HCT116 (cell line): ENCODE data around the gene LCNL1. TPM values are rescaled to one million over a fixed set of nuclear protein-coding genes. Genes with fewer than 3 reads are reported as not detected.

ENCODE experiments used
- ATAC-seq: fragments of 200-7000 bp; cut with Tn5 transposase; 2 replicates; pipeline ENCODE4 v1.9.1; 2020; ENCODE audit warnings: mild to moderate bottlenecking, moderate library complexity
- BruUV-seq: library from RNA; stranded (reverse); fragments of 400-500 nt; replicated peaks from 2 replicates; lab custom pipeline; 2021; lab: Mats Ljungman, UMichigan
- CTCF ChIA-PET: fragments of 300-600 bp; sonication (Branson Sonifier 250); formaldehyde crosslinking; loops from one replicate; lab custom pipeline; 2021; ENCODE audit warnings: antibody characterized with exemption; lab: Charles Lee
- POLR2A ChIA-PET: fragments of 300-600, 350-600 bp; sonication (Branson Sonifier 250); formaldehyde crosslinking; loops from one replicate; lab custom pipeline; 2021; ENCODE audit warnings: antibody characterized with exemption; lab: Charles Lee
- RAD21 ChIA-PET, 2 experiments: fragments of 300-600 bp; sonication (Branson Sonifier 250); formaldehyde crosslinking; loops; one replicate each; lab custom pipeline; 2023; ENCODE audit warnings: low total read pairs in 2 of 2; ENCODE audit not compliant: uncharacterized antibody in 2 of 2, unreplicated experiment in 2 of 2, low non-redundant PET in 1 of 2; lab: Charles Lee
- DNase-seq: peaks from one replicate; pipeline ENCODE4 v3.0.0-alpha.2; 2010; ENCODE audit warnings: low read depth, low spot score
- H2AFZ ChIP-seq: fragments of 200-600 bp; shearing (Covaris generic), sonication (generic); 2 replicates; pipeline ENCODE4 v1.6.1; 2017; ENCODE audit warnings: low read depth, mixed run types, mixed read lengths, antibody characterized with exemption, low read length; ENCODE audit not compliant: poor library complexity, severe bottlenecking
- H3K27ac ChIP-seq: 2 replicates; pipeline ENCODE4 v1.5.1; 2012; ENCODE audit warnings: low read depth, low read length
- H3K27me3 ChIP-seq: fragments of 200-600 bp; sonication (generic); 2 replicates; pipeline ENCODE4 v1.6.1; 2016; ENCODE audit warnings: mixed run types, low read length, mixed read lengths; ENCODE audit not compliant: insufficient read depth
- H3K36me3 ChIP-seq, 2 experiments: fragments of 200-500 bp in 1 of 2; fragments of 200-600 bp in 1 of 2; sonication (Bioruptor generic) in 1 of 2; sonication (generic) in 1 of 2; 2 replicates each; pipeline versions ENCODE4 v1.5.1 to v1.6.1; 2014 to 2016; ENCODE audit warnings: low read length in 2 of 2, inconsistent platforms in 1 of 2, mixed read lengths in 1 of 2, mixed run types in 1 of 2; ENCODE audit not compliant: insufficient read depth in 2 of 2, control insufficient read depth in 1 of 2
- H3K4me1 ChIP-seq, 2 experiments: fragments of 200-600 bp in 1 of 2; sonication (generic) in 1 of 2; 2 replicates each; pipeline versions ENCODE4 v1.5.1 to v1.6.1; 2012 to 2017; ENCODE audit warnings: low read length in 2 of 2, inconsistent platforms in 1 of 2, mild to moderate bottlenecking in 1 of 2, mixed read lengths in 1 of 2, mixed run types in 1 of 2, moderate library complexity in 1 of 2; ENCODE audit not compliant: insufficient read depth in 2 of 2, control insufficient read depth in 1 of 2
- H3K4me2 ChIP-seq: fragments of 200-600 bp; sonication (generic); 2 replicates; pipeline ENCODE4 v1.6.1; 2017; ENCODE audit warnings: mixed run types, low read length, mixed read lengths
- H3K4me3 ChIP-seq, 2 experiments: fragments of 200-600 bp in 1 of 2; sonication (generic) in 1 of 2; replicated peaks in 1 of 2; 2 replicates each; pipeline ENCODE4 v1.5.1; 2011 to 2016; ENCODE audit warnings: low read length in 2 of 2, control low read depth in 1 of 2, low read depth in 1 of 2, mild to moderate bottlenecking in 1 of 2, mixed read lengths in 1 of 2, mixed run types in 1 of 2
- H3K79me2 ChIP-seq: fragments of 200-600 bp; sonication (generic); 2 replicates; pipeline ENCODE4 v1.6.1; 2017; ENCODE audit warnings: mild to moderate bottlenecking, mixed run types, low read length, moderate library complexity, mixed read lengths; ENCODE audit not compliant: insufficient read depth
- H3K9ac ChIP-seq: fragments of 200-600 bp; sonication (generic); 2 replicates; pipeline ENCODE4 v1.6.1; 2016; ENCODE audit warnings: low read length, mixed read lengths
- H3K9me2 ChIP-seq: fragments of 200-600 bp; sonication (generic), shearing (Covaris generic); 2 replicates; pipeline ENCODE4 v1.6.1; 2017; ENCODE audit warnings: mixed run types, mild to moderate bottlenecking, moderate library complexity; ENCODE audit not compliant: insufficient read depth
- H3K9me3 ChIP-seq, 2 experiments: fragments of 200-500 bp in 1 of 2; fragments of 200-600 bp in 1 of 2; sonication (Bioruptor generic) in 1 of 2; sonication (generic) in 1 of 2; 2 replicates each; pipeline ENCODE4 v1.6.1; 2014 to 2017; ENCODE audit warnings: low read length in 2 of 2, mixed read lengths in 2 of 2, inconsistent platforms in 1 of 2, low read depth in 1 of 2, mild to moderate bottlenecking in 1 of 2, mixed run types in 1 of 2, moderate library complexity in 1 of 2; ENCODE audit not compliant: control insufficient read depth in 1 of 2, insufficient read depth in 1 of 2
- H4K20me1 ChIP-seq: fragments of 200-600 bp; sonication (generic), shearing (Covaris generic); 2 replicates; pipeline ENCODE4 v1.6.1; 2017; ENCODE audit warnings: mixed run types, mild to moderate bottlenecking, moderate library complexity; ENCODE audit not compliant: insufficient read depth
- CEBPB ChIP-seq: IDR thresholded peaks from 2 replicates; pipeline ENCODE4 v1.6.1; 2012; ENCODE audit warnings: low read depth
- ELF1 ChIP-seq: IDR thresholded peaks from 2 replicates; pipeline ENCODE4 v1.6.1; 2012; ENCODE audit warnings: low read depth, borderline replicate concordance
- FOSL1 ChIP-seq: IDR thresholded peaks from 2 replicates; pipeline ENCODE4 v1.6.1; 2012; ENCODE audit warnings: low read depth
- RAD21 ChIP-seq: IDR thresholded peaks from 2 replicates; pipeline ENCODE4 v1.6.1; 2012; ENCODE audit warnings: low read depth, mild to moderate bottlenecking
- intact Hi-C: fragments of 100-400 bp; cut with micrococcal nuclease; formaldehyde crosslinking; loops from 2 replicates; pipeline ENCODE4 v1.10.0; 2022
- total RNA-seq: library from RNA; stranded (reverse); gene quantifications from one replicate; pipeline ENCODE4 v1.2.1, GENCODE V29; 2021; ENCODE audit not compliant: unreplicated experiment

Gene LCNL1
- total RNA-seq, 1 experiment from 2014 or later, result 0.44 TPM

DNA sequence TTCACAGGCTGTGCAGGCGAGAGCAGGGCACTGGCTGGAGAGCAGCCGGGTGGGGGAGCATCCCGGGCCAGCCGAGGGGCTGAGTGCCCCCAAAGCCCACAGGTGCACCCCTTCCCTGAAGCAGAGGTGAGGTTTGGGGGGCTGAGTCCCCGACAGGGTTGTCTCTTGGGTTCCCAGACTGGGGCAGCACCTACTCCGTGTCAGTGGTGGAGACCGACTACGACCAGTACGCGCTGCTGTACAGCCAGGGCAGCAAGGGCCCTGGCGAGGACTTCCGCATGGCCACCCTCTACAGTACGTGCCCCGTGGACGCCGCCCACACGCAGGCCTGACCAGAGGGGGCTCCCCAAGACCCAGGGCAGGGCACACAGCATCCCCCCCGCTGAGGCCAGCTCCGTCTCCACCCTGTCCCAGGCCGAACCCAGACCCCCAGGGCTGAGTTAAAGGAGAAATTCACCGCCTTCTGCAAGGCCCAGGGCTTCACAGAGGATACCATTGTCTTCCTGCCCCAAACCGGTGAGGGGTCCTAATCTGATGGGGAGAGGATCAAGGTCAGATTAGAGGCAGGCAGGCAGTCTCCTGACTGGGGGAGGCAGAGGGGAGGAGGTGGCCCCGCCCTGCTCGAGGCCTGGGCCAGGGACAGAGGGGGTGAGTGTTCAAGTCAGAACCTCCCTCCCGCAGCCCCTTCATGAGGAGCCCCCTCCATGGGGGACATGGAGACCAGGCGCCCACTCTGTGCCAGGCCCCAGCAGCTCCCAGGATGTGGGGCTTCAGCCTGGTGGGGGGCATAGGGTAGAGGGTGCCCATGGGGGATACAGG lies 2.8 kb upstream of the LCNL1 start:
- POLR2A ChIA-PET, result no interaction called here
- RAD21 ChIA-PET, result no interaction called here
- H3K4me3 ChIP-seq, result no peak overlapping the region
- no peak overlapping the region for H3K4me2 ChIP-seq
- no peak for TF ChIP-seq CEBPB
- TF ChIP-seq ELF1, result no peak
- TF ChIP-seq FOSL1, result no peak
- DNase-seq, result no peak
- ATAC-seq, result no peak
- H3K36me3 ChIP-seq, result no peaks in the 10 kb centered on the region
- intact Hi-C loops, result no loop called here
- H3K9me3 ChIP-seq, result no peaks in the 10 kb centered on the region
- no peaks in the 10 kb centered on the region for H3K27me3 ChIP-seq
- BruUV-seq, result no TSS peak
- H3K79me2 ChIP-seq, result no peaks in the 10 kb centered on the region
- H3K9ac ChIP-seq, result no peak overlapping the region
- peak overlapping the region; percentile 18; the same call in 1 of the 2 replicates for H3K27ac ChIP-seq
- H4K20me1 ChIP-seq, result no peaks in the 10 kb centered on the region
- no peaks in the 10 kb centered on the region for H3K9me2 ChIP-seq
- CTCF ChIA-PET, result no interaction called here
- H2AFZ ChIP-seq, result no peak overlapping the region
- H3K4me1 ChIP-seq, result peaks cover 2 to 25% of the 10 kb centered on the region in 2 experiments; a peak in 3 of 4 replicates

DNA sequence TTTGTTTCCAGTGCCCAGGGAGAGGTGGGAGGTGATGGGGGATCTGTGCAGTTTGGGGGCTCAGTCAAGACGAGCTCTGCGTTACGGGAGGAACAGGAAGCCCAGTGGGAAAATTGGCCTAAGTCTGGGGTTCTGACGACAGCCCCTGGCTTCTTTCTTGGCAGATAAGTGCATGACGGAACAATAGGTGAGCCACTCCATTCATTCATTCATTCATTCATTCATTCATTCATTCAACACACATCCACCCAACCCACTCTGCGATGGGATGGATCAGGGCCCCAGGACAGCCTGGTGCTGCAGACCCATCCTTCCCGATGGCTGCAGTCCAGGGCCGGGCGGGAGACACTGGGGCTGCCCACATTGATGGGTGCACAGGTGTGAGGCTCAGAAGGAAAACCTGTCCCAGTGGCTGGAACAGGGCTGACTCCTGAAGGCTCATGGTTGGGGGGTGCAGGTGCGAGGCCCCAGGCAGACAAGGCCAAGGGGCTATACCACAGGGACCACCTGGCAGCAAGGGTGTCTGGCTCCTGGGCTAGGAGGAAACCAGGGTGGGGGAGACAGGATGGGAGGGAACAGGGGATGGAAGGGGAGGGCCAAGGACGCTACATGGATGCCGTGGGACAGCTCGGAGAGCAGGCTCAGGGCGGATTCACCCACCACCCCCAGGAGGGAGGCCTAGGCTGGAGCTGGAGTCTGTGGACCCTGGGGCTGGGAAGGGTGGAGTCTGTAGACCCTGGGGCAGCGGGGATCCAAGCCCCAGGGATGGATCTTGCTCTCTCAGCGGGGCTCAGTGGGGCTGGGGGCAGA lies 1.9 kb upstream of the LCNL1 start:
- Histone ChIP-seq H3K9me3 (no peaks in the 10 kb centered on the region), H3K9ac (no peak overlapping the region), H3K36me3 (no peaks in the 10 kb centered on the region), H3K9me2 (no peaks in the 10 kb centered on the region), H3K4me3 (no peak overlapping the region), H3K4me1 (peaks cover 0 to 16% of the 10 kb centered on the region in 2 experiments; a peak in 2 of 4 replicates), H3K4me2 (no peak overlapping the region), H3K79me2 (no peaks in the 10 kb centered on the region), H4K20me1 (no peaks in the 10 kb centered on the region), H3K27me3 (no peaks in the 10 kb centered on the region), H3K27ac (no peak overlapping the region), H2AFZ (no peak overlapping the region)
- no TSS peak for BruUV-seq
- TF ChIP-seq RAD21, result no peak
- ChIA-PET RAD21 (no interaction called here), CTCF (no interaction called here), POLR2A (interaction anchor here (1.3 kb wide), 1 partner anchor 11 kb away, joined by 3 read pairs; no protein-coding TSS in a partner anchor)
- intact Hi-C loops, result no loop called here
- no peak for DNase-seq
- no peak for ATAC-seq
